Uterus (tissue), 4 donors: ENCODE data around the gene RBBP8NL. TPM values are rescaled to one million over a fixed set of nuclear protein-coding genes. Genes with fewer than 3 reads are reported as not detected.
A peak's percentile ranks its signal among the peaks of the same experiment; 100 is the strongest.

Experiments
- DNase-seq, 2 donors: peaks; one replicate each; pipeline ENCODE4 v3.0.0-alpha.2; 2019 to 2020
- H3K27ac ChIP-seq, 2 donors: fragments of 200-600 bp; sonication (generic); 1 replicate in 1 of 2; 2 replicates in 1 of 2; pipeline ENCODE4 v1.5.1; 2016 to 2018
- H3K27me3 ChIP-seq, 2 donors: fragments of 200-600 bp; sonication (generic); one replicate each; pipeline ENCODE4 v1.5.1; 2018 to 2019; ENCODE audit warnings: control low read depth in 1 of 2
- H3K36me3 ChIP-seq, 2 donors: fragments of 200-600 bp; sonication (generic); one replicate each; pipeline ENCODE4 v1.5.1; 2019; ENCODE audit warnings: control low read depth in 1 of 2
- H3K4me1 ChIP-seq, 2 donors: fragments of 200-600 bp; sonication (generic); one replicate each; pipeline ENCODE4 v1.5.1; 2018 to 2019; ENCODE audit warnings: control low read depth in 1 of 2
- H3K4me3 ChIP-seq, 2 donors: fragments of 200-600 bp; sonication (generic); 1 replicate in 1 of 2; 2 replicates in 1 of 2; pipeline ENCODE4 v1.5.1; 2018 to 2019; ENCODE audit warnings: mild to moderate bottlenecking in 1 of 2
- H3K9me3 ChIP-seq, 2 donors: fragments of 200-600 bp; sonication (generic); one replicate each; pipeline ENCODE4 v1.5.1; 2019; ENCODE audit warnings: control low read depth in 1 of 2
- POLR2A ChIP-seq, 2 donors: fragments of 450-650 bp; IDR thresholded peaks; one replicate each; pipeline ENCODE4 v1.6.1; 2016; ENCODE audit warnings: antibody characterized with exemption in 2 of 2, mild to moderate bottlenecking in 1 of 2, moderate library complexity in 1 of 2
- intact Hi-C: fragments of 100-400 bp; cut with DNase I; formaldehyde crosslinking; loops from one replicate; pipeline ENCODE4 v1.15.1; 2023; ENCODE audit warnings: low total_unique reads
- total RNA-seq, 4 donors: library from RNA; depleted of rRNA in 3 of 4; stranded (reverse); fragments of >200 nt in 3 of 4; gene quantifications; one replicate each; pipeline versions ENCODE4 v1.1.0 to v1.2.4, GENCODE V29; 2014 to 2023
- TF ChIP-seq, protein P1 (sequence below), 4 experiments: fragments of 200-600 bp in 2 of 4; fragments of 450-650 bp in 2 of 4; sonication (generic) in 2 of 4; IDR thresholded peaks; one replicate each; pipeline ENCODE4 v1.5.1; 2016 to 2019; ENCODE audit warnings: antibody characterized with exemption in 4 of 4, mild to moderate bottlenecking in 2 of 4, moderate library complexity in 1 of 4
- donor health status: DM: yes; HTN: yes; CAD: no.

RBBP8NL gene
- total RNA-seq, 4 donors from 2014 or later, result 0.35 TPM; not detected in 3

DNA sequence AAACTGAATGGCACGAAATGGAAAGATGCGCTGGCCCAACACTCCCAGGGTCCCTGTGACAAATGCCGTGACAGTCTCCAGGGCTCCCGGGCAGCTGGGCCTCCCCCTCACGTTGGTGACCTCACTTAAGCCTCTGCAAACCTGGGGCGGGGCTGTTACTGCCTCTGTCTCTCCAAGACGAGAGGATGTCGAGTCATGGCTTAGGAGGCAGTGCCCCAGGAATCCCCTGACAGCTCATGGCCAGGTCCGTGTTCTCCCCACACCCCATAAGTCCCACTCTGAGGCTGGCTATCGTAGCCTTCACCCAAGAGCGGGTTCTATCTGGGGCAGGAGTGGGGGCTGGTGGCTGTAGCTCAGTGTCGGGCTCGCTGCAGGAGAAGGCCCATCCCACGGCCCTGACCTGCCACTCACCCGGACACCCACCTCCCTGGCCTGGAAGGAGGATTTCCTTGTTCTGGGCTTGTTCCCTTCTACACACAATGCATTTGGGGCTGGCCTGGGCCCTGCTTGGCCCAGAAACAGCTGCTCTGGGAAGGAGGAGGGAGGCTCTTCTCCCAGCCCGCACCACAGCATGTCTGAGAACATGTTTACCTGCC lies 46.0 kb downstream of the RBBP8NL start:
- Histone ChIP-seq H3K36me3 (no peaks in the 10 kb centered on the region), H3K27ac (peak overlapping the region; percentile 63 to 64), H3K4me1 (peaks cover 0 to 5% of the 10 kb centered on the region in 2 donors), H3K4me3 (no peak overlapping the region), H3K27me3 (no peaks in the 10 kb centered on the region), H3K9me3 (no peaks in the 10 kb centered on the region)
- intact Hi-C loops, result no loop called here
- DNase-seq, result peak in 1 of 2 donors; percentile 49
- TF ChIP-seq POLR2A (IDR thresholded peaks at IDR 0.05), result no peak
- TF ChIP-seq, protein P1, sequence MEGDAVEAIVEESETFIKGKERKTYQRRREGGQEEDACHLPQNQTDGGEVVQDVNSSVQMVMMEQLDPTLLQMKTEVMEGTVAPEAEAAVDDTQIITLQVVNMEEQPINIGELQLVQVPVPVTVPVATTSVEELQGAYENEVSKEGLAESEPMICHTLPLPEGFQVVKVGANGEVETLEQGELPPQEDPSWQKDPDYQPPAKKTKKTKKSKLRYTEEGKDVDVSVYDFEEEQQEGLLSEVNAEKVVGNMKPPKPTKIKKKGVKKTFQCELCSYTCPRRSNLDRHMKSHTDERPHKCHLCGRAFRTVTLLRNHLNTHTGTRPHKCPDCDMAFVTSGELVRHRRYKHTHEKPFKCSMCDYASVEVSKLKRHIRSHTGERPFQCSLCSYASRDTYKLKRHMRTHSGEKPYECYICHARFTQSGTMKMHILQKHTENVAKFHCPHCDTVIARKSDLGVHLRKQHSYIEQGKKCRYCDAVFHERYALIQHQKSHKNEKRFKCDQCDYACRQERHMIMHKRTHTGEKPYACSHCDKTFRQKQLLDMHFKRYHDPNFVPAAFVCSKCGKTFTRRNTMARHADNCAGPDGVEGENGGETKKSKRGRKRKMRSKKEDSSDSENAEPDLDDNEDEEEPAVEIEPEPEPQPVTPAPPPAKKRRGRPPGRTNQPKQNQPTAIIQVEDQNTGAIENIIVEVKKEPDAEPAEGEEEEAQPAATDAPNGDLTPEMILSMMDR (IDR thresholded peaks at IDR 0.05), result no peak

- H3K27ac ChIP-seq, result no peak overlapping the region
- no peak overlapping the region for H3K4me3 ChIP-seq
- intact Hi-C loops, result loop anchor here (5.0 kb wide), 1 partner anchor 76 kb away; the partner anchor contains the start of gene ADRM1
- DNase-seq, result no peak
- no peaks in the 10 kb centered on the region for H3K36me3 ChIP-seq
- TF ChIP-seq, protein P1 (IDR thresholded peaks at IDR 0.05), result no peak
- no peak for TF ChIP-seq POLR2A (IDR thresholded peaks at IDR 0.05)
- H3K9me3 ChIP-seq, result no peaks in the 10 kb centered on the region
- peaks cover 0 to 12% of the 10 kb centered on the region in 2 donors for H3K4me1 ChIP-seq
- H3K27me3 ChIP-seq, result no peaks in the 10 kb centered on the region
These were observed 49.1 kb downstream of the RBBP8NL start for GRCh38 chr20:62378215-62378614.

DNA sequence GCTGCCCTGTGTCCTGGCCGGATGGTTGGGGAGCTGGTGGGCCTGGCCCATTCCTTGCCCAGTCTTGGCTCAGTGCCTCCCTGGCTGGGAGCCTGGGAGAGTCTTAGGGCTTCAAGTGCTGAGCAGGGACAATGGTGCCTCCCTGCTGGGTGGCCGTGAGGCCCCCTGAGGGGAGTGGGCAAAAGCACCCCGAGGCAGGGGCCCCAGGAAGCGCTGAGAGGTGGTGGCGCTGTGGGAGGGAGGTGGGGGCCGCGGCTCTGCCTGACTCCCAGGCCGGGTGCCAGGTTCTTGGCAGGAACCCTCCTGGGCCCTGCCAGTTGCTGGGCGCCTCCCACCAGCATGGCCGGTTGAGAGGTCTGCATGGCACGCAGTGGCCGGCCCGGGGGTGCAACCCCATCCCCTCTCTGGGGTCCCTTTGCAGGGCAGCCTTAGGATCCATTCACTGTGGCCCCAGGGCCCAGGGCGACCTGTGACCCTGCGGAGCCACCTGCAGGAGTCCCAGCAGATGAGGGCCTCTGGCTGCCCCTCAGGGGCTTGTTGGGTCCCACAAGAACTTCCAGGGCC lies 49.6 kb downstream of the RBBP8NL start:
- Histone ChIP-seq H3K4me3 (no peak overlapping the region), H3K27ac (no peak overlapping the region), H3K9me3 (no peaks in the 10 kb centered on the region), H3K36me3 (no peaks in the 10 kb centered on the region), H3K4me1 (peaks cover 0 to 12% of the 10 kb centered on the region in 2 donors), H3K27me3 (no peaks in the 10 kb centered on the region)
- no peak for TF ChIP-seq POLR2A (IDR thresholded peaks at IDR 0.05)
- TF ChIP-seq, protein P1 (IDR thresholded peaks at IDR 0.05), result no peak
- intact Hi-C loops, result loop anchor here (5.0 kb wide), 1 partner anchor 75 kb away; the partner anchor contains the start of gene ADRM1
- DNase-seq, result no peak

- intact Hi-C loops, result loop anchor here (5.0 kb wide), 1 partner anchor 75 kb away; the partner anchor contains the start of gene ADRM1
- H3K27ac ChIP-seq, result peak overlapping the region; percentile 51 to 71
- peaks cover 0 to 12% of the 10 kb centered on the region in 2 donors for H3K4me1 ChIP-seq
- H3K4me3 ChIP-seq, result no peak overlapping the region
- TF ChIP-seq POLR2A (IDR thresholded peaks at IDR 0.05), result no peak
- TF ChIP-seq, protein P1 (IDR thresholded peaks at IDR 0.05), result no peak
- H3K27me3 ChIP-seq, result no peaks in the 10 kb centered on the region
- DNase-seq, result no peak
- H3K9me3 ChIP-seq, result no peaks in the 10 kb centered on the region
- no peaks in the 10 kb centered on the region for H3K36me3 ChIP-seq
These were observed 50.3 kb downstream of the RBBP8NL start for GRCh38 chr20:62377064-62377461.
